CD4-positive, alpha-beta T cell (primary cell): ENCODE data around the gene FARS2. TPM values are rescaled to one million over a fixed set of nuclear protein-coding genes. Genes with fewer than 3 reads are reported as not detected.

ENCODE experiments used
- ATAC-seq: fragments of 200-7000 bp; cut with Tn5 transposase; one replicate; pipeline ENCODE4 v1.10.0; 2022; ENCODE audit warnings: mild to moderate bottlenecking; ENCODE audit not compliant: poor library complexity
- CTCF ChIA-PET: fragments of 350-600 bp; sonication (Branson Sonifier 250); formaldehyde crosslinking; loops from one replicate; lab custom pipeline; 2021; ENCODE audit warnings: antibody characterized with exemption, inconsistent platforms; lab: Charles Lee
- POLR2A ChIA-PET: fragments of 350-600 bp; sonication (Branson Sonifier 250); formaldehyde crosslinking; loops from one replicate; lab custom pipeline; 2021; ENCODE audit warnings: antibody characterized with exemption, inconsistent platforms; lab: Charles Lee
- DNase-seq, 14 experiments: peaks; one replicate each; pipeline ENCODE4 v3.0.0-alpha.2; 2013 to 2020; ENCODE audit warnings: mixed read lengths in 2 of 14
- H3K27ac ChIP-seq, 2 donors: one replicate each; pipeline versions ENCODE4 v1.5.1 to v1.7.0; 2013; ENCODE audit warnings: low read length in 2 of 2, low read depth in 1 of 2, mild to moderate bottlenecking in 1 of 2
- H3K27me3 ChIP-seq, 2 experiments: 1 replicate in 1 of 2; 2 replicates in 1 of 2; pipeline versions ENCODE4 v1.6.1 to v1.7.0; 2013; ENCODE audit warnings: low read length in 2 of 2, control low read depth in 1 of 2, mild to moderate bottlenecking in 1 of 2, moderate library complexity in 1 of 2; ENCODE audit not compliant: insufficient read depth in 2 of 2, control insufficient read depth in 1 of 2
- H3K36me3 ChIP-seq: one replicate; pipeline ENCODE4 v1.6.1; 2013; ENCODE audit warnings: low read length, control low read depth; ENCODE audit not compliant: insufficient read depth
- H3K4me1 ChIP-seq: one replicate; pipeline ENCODE4 v1.6.1; 2013; ENCODE audit warnings: low read length, control low read depth; ENCODE audit not compliant: insufficient read depth
- H3K4me3 ChIP-seq: one replicate; pipeline ENCODE4 v1.5.1; 2013; ENCODE audit warnings: mild to moderate bottlenecking, low read length, moderate library complexity
- H3K9me3 ChIP-seq, 2 experiments: 1 replicate in 1 of 2; 2 replicates in 1 of 2; pipeline versions ENCODE4 v1.6.1 to v1.7.0; 2013; ENCODE audit warnings: low read length in 2 of 2, mild to moderate bottlenecking in 2 of 2, control low read depth in 1 of 2, moderate library complexity in 1 of 2; ENCODE audit not compliant: control insufficient read depth in 1 of 2, insufficient read depth in 1 of 2
- H3K27ac Mint-ChIP-seq: one replicate; pipeline ENCODE4 v1.8.0; 2020; ENCODE audit warnings: mixed read lengths
- H3K27me3 Mint-ChIP-seq: one replicate; pipeline ENCODE4 v1.8.0; 2021; ENCODE audit warnings: mixed read lengths
- H3K36me3 Mint-ChIP-seq: one replicate; pipeline ENCODE4 v1.8.0; 2021; ENCODE audit warnings: low read depth, mixed read lengths
- H3K4me1 Mint-ChIP-seq: one replicate; pipeline ENCODE4 v1.8.0; 2021; ENCODE audit warnings: low read depth, mixed read lengths
- H3K4me3 Mint-ChIP-seq: one replicate; pipeline ENCODE4 v1.8.0; 2020; ENCODE audit warnings: mild to moderate bottlenecking, mixed read lengths
- H3K9me3 Mint-ChIP-seq: one replicate; pipeline ENCODE4 v1.8.0; 2020; ENCODE audit warnings: mixed read lengths
- CTCF ChIP-seq: fragments of 200-600 bp; IDR thresholded peaks from one replicate; pipeline ENCODE4 v1.8.0; 2022; ENCODE audit warnings: antibody characterized with exemption, mild to moderate bottlenecking
- intact Hi-C, 2 experiments: fragments of 100-400 bp; cut with DNase I in 1 of 2; cut with micrococcal nuclease in 1 of 2; formaldehyde crosslinking; loops; one replicate each; pipeline versions ENCODE4 v1.15.1 to v1.9.0; 2023 to 2025; cut with DNase I, micrococcal nuclease
- total RNA-seq, 174 experiments: library from RNA in 2 of 174; stranded (reverse) in 2 of 174; gene quantifications; one replicate each; pipeline ENCODE4 v1.2.3 and lab custom pipeline; 2021 to 2026

Gene FARS2
- total RNA-seq, 2 experiments from 2014 or later: 12.6 to 12.8 TPM

- no peak overlapping the region for H3K27ac ChIP-seq
- no peak for TF ChIP-seq CTCF
- no peak for ATAC-seq
- no peak overlapping the region for H3K4me3 Mint-ChIP-seq
- H3K36me3 Mint-ChIP-seq: peaks cover 6% of the 10 kb centered on the region
- POLR2A ChIA-PET: interaction anchor here (0.7 kb wide), 1 partner anchor 141 kb away, joined by 4 read pairs; no protein-coding TSS in a partner anchor
- CTCF ChIA-PET: no interaction called here
- H3K4me1 ChIP-seq: no peaks in the 10 kb centered on the region
- H3K9me3 Mint-ChIP-seq: no peaks in the 10 kb centered on the region
- DNase-seq: no peak
- no peak overlapping the region for H3K27ac Mint-ChIP-seq
- intact Hi-C loops: no loop called here
- no peaks in the 10 kb centered on the region for H3K27me3 ChIP-seq
- peaks cover 12% of the 10 kb centered on the region for H3K4me1 Mint-ChIP-seq
- H3K4me3 ChIP-seq: no peak overlapping the region
- no peaks in the 10 kb centered on the region for H3K27me3 Mint-ChIP-seq
- no peaks in the 10 kb centered on the region for H3K36me3 ChIP-seq
- H3K9me3 ChIP-seq: no peaks in the 10 kb centered on the region
Measured at GRCh38 chr6:5353971-5354370, 92.7 kb downstream of the FARS2 start.

- intact Hi-C loops: no loop called here
- no peaks in the 10 kb centered on the region for H3K27me3 Mint-ChIP-seq
- no peaks in the 10 kb centered on the region for H3K36me3 Mint-ChIP-seq
Measured at GRCh38 chr6:5357486-5357885, 96.2 kb downstream of the FARS2 start.

GRCh38 chr6:5359417-5359816 lies 98.1 kb downstream of the FARS2 start:
- ChIA-PET CTCF (no interaction called here), POLR2A (no interaction called here)
- Histone ChIP-seq H3K4me3 (no peak overlapping the region), H3K4me1 (no peaks in the 10 kb centered on the region), H3K36me3 (no peaks in the 10 kb centered on the region), H3K27me3 (no peaks in the 10 kb centered on the region), H3K9me3 (no peaks in the 10 kb centered on the region), H3K27ac (no peak overlapping the region)
- intact Hi-C loops: no loop called here
- Mint-ChIP-seq H3K36me3 (no peaks in the 10 kb centered on the region), H3K27ac (no peak overlapping the region), H3K9me3 (no peaks in the 10 kb centered on the region), H3K4me3 (no peak overlapping the region), H3K27me3 (no peaks in the 10 kb centered on the region), H3K4me1 (peaks cover 8% of the 10 kb centered on the region)
- no peak for TF ChIP-seq CTCF
- DNase-seq (no peak), ATAC-seq (no peak)

More at GRCh38 chr6:5357486-5357885, 96.2 kb downstream of the FARS2 start:
- POLR2A ChIA-PET: no interaction called here
- H3K9me3 Mint-ChIP-seq: no peaks in the 10 kb centered on the region
- H3K4me3 ChIP-seq: no peak overlapping the region
- no peak overlapping the region for H3K4me3 Mint-ChIP-seq
- no peaks in the 10 kb centered on the region for H3K4me1 ChIP-seq
- H3K27me3 ChIP-seq: no peaks in the 10 kb centered on the region
- DNase-seq (no peak), ATAC-seq (no peak)
- peaks cover 12% of the 10 kb centered on the region for H3K4me1 Mint-ChIP-seq
- no peak overlapping the region for H3K27ac Mint-ChIP-seq
- H3K27ac ChIP-seq: no peak overlapping the region
- TF ChIP-seq CTCF: no peak
- H3K36me3 ChIP-seq: no peaks in the 10 kb centered on the region
- H3K9me3 ChIP-seq: no peaks in the 10 kb centered on the region
- CTCF ChIA-PET: no interaction called here
